ENCODE data around the gene PWP2.

DNA sequence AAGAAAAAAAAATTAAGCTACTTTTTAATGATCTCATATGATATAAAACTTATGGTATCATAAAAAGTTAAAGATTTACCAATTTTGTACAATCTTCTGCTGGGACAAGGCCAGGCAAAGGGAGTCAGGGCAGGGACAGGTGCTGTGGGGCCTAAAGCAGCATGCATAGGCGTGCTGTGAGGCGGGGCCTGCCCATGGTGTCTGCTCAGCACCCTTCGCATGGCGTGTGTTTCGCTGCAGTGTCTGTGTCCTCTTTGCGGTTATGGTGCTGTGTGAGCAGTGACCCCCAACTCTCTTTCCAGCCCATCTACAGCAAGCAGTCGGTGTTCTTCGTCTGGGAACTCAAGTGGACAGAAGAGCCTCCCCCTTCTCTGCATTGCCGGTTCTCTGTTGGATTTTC, 13.4 kb upstream of the PWP2 start:
- TF ChIP-seq POLR2AphosphoS5 (IDR thresholded peaks at IDR 0.05; ENCODE audit: low read depth, low read length) (no peak), FOXP2 (optimal IDR thresholded peaks at IDR 0.05; ENCODE audit: borderline replicate concordance, extremely low read depth, extremely low read length, insufficient read depth) (no peak), SIN3A (IDR thresholded peaks at IDR 0.05; ENCODE audit: borderline replicate concordance, insufficient read depth, low read length) (no peak)
- TF ChIP-seq, protein P1, sequence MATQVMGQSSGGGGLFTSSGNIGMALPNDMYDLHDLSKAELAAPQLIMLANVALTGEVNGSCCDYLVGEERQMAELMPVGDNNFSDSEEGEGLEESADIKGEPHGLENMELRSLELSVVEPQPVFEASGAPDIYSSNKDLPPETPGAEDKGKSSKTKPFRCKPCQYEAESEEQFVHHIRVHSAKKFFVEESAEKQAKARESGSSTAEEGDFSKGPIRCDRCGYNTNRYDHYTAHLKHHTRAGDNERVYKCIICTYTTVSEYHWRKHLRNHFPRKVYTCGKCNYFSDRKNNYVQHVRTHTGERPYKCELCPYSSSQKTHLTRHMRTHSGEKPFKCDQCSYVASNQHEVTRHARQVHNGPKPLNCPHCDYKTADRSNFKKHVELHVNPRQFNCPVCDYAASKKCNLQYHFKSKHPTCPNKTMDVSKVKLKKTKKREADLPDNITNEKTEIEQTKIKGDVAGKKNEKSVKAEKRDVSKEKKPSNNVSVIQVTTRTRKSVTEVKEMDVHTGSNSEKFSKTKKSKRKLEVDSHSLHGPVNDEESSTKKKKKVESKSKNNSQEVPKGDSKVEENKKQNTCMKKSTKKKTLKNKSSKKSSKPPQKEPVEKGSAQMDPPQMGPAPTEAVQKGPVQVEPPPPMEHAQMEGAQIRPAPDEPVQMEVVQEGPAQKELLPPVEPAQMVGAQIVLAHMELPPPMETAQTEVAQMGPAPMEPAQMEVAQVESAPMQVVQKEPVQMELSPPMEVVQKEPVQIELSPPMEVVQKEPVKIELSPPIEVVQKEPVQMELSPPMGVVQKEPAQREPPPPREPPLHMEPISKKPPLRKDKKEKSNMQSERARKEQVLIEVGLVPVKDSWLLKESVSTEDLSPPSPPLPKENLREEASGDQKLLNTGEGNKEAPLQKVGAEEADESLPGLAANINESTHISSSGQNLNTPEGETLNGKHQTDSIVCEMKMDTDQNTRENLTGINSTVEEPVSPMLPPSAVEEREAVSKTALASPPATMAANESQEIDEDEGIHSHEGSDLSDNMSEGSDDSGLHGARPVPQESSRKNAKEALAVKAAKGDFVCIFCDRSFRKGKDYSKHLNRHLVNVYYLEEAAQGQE (IDR thresholded peaks at IDR 0.05; ENCODE audit: insufficient read depth in 1 of 2, low read depth in 2 of 2, low read length in 2 of 2) = no peak
